GM10248 (cell line): Measurements from ENCODE around the gene TECPR2.

Source experiments
- CTCF ChIA-PET: fragments of 300-600 bp; sonication (Branson Sonifier 250); formaldehyde crosslinking; extraction: SDS; loops from one replicate; lab custom pipeline; 2021; ENCODE audit warnings: antibody characterized with exemption; lab: Yijun Ruan, JAX
- POLR2A ChIA-PET: fragments of 350-650 bp; sonication (Branson Sonifier 250); formaldehyde crosslinking; extraction: SDS; loops from one replicate; lab custom pipeline; 2020; ENCODE audit warnings: antibody characterized with exemption; lab: Yijun Ruan, JAX
- DNase-seq: peaks from one replicate; pipeline ENCODE4 v3.0.0; 2012; ENCODE audit errors: extremely low spot score
- CTCF ChIP-seq: IDR thresholded peaks from 2 replicates; pipeline ENCODE4 v1.5.1; 2012; ENCODE audit warnings: mild to moderate bottlenecking, low read depth; ENCODE audit errors: extremely low read depth, missing control alignments, control extremely low read depth

The TECPR2 gene

GRCh38 chr14:102403028-102403427 lies 40.3 kb downstream of the TECPR2 start:
- ChIA-PET POLR2A (no interaction called here), CTCF (no interaction called here)
- DNase-seq: no peak
- TF ChIP-seq CTCF: no peak

- TF ChIP-seq CTCF: no peak
- POLR2A ChIA-PET: no interaction called here
- no peak for DNase-seq
- CTCF ChIA-PET: interaction anchor here (1.3 kb wide), 1 partner anchor 31 kb away, joined by 3 read pairs; no protein-coding TSS in a partner anchor
Observed at GRCh38 chr14:102407258-102407657, 44.5 kb downstream of the TECPR2 start.

GRCh38 chr14:102408724-102409123 lies 46.0 kb downstream of the TECPR2 start:
- ChIA-PET CTCF (interaction anchor here (1.1 to 1.3 kb wide), 2 partner anchors 13 to 29 kb away, joined by 3 to 5 read pairs; no protein-coding TSS in a partner anchor), POLR2A (no interaction called here)
- no peak for TF ChIP-seq CTCF
- no peak for DNase-seq

- no peak for DNase-seq
- ChIA-PET POLR2A (no interaction called here), CTCF (no interaction called here)
- TF ChIP-seq CTCF: no peak
Observed at GRCh38 chr14:102415671-102416070, 52.9 kb downstream of the TECPR2 start.

GRCh38 chr14:102417001-102417431 lies 54.3 kb downstream of the TECPR2 start:
- ChIA-PET CTCF (no interaction called here), POLR2A (no interaction called here)
- no peak for TF ChIP-seq CTCF
- DNase-seq: no peak

- ChIA-PET POLR2A (no interaction called here), CTCF (no interaction called here)
- no peak for TF ChIP-seq CTCF
- no peak for DNase-seq
Observed at GRCh38 chr14:102417646-102418045, 54.9 kb downstream of the TECPR2 start.
